WI38 (cell line): ENCODE data around the gene ZNF184.
A peak's percentile ranks its signal among the peaks of the same experiment; 100 is the strongest.

ENCODE experiments used
- H3K4me3 ChIP-seq: 2 replicates; pipeline ENCODE4 v1.5.1; 2011; ENCODE audit warnings: low read depth, mild to moderate bottlenecking, control low read depth, low read length
- CTCF ChIP-seq: IDR thresholded peaks from 2 replicates; pipeline ENCODE4 v1.5.1; 2012; ENCODE audit warnings: low read depth, mild to moderate bottlenecking, control low read depth, low read length

ZNF184 gene

GRCh38 chr6:27500177-27500576, 27.3 kb upstream of the ZNF184 start:
- TF ChIP-seq CTCF: no peak

GRCh38 chr6:27495386-27496135, 22.7 kb upstream of the ZNF184 start:
- peak; percentile 11; the same call in 1 of the 2 replicates for TF ChIP-seq CTCF
- H3K4me3 ChIP-seq: peak overlapping the region; percentile 82

More at GRCh38 chr6:27500177-27500576, 27.3 kb upstream of the ZNF184 start:
- no peak overlapping the region for H3K4me3 ChIP-seq

GRCh38 chr6:27494987-27495385, 22.1 kb upstream of the ZNF184 start:
- TF ChIP-seq CTCF: no peak
- H3K4me3 ChIP-seq: peak overlapping the region; percentile 82

GRCh38 chr6:27494103-27494502, 21.2 kb upstream of the ZNF184 start:
- no peak for TF ChIP-seq CTCF
- no peak overlapping the region for H3K4me3 ChIP-seq

- no peak for TF ChIP-seq CTCF
Observed at GRCh38 chr6:27492631-27493190, 19.8 kb upstream of the ZNF184 start.

GRCh38 chr6:27479319-27480182, 6.6 kb upstream of the ZNF184 start:
- no peak for TF ChIP-seq CTCF
- H3K4me3 ChIP-seq: peak overlapping the region; percentile 91

More at GRCh38 chr6:27492631-27493190, 19.8 kb upstream of the ZNF184 start:
- H3K4me3 ChIP-seq: no peak overlapping the region
